HUES6 (cell line): ENCODE results near the gene CPLX3.
"Not testable (repeated sequence)": the region's sequence is repeated elsewhere in the genome, so short reads cannot be mapped to it uniquely, and the experiment has no call there.

ENCODE experiments used
- H3K27ac ChIP-seq: 2 replicates; pipeline ENCODE4 v1.7.0; 2013; ENCODE audit warnings: low read depth, mild to moderate bottlenecking, low read length, inconsistent platforms
- H3K27me3 ChIP-seq: 2 replicates; pipeline ENCODE4 v1.6.1; 2013; ENCODE audit warnings: low read length; ENCODE audit not compliant: control insufficient read depth, insufficient read depth
- H3K36me3 ChIP-seq: 2 replicates; pipeline ENCODE4 v1.6.1; 2013; ENCODE audit warnings: low read length; ENCODE audit not compliant: control insufficient read depth, insufficient read depth
- H3K4me1 ChIP-seq: 2 replicates; pipeline ENCODE4 v1.6.1; 2013; ENCODE audit warnings: low read length; ENCODE audit not compliant: control insufficient read depth, insufficient read depth
- H3K4me3 ChIP-seq: 2 replicates; pipeline ENCODE4 v1.5.1; 2013; ENCODE audit warnings: low read depth, low read length
- H3K9ac ChIP-seq: one replicate; pipeline ENCODE4 v1.6.1; 2013; ENCODE audit warnings: mild to moderate bottlenecking, low read length
- H3K9me3 ChIP-seq: 2 replicates; pipeline ENCODE4 v1.6.1; 2013; ENCODE audit warnings: low read depth, low read length; ENCODE audit not compliant: control insufficient read depth, insufficient read depth

Gene CPLX3

GRCh38 chr15:74783072-74783807 lies 43.2 kb upstream of the CPLX3 start:
- H3K4me3 ChIP-seq = peak overlapping the region; percentile 63
- no peaks in the 10 kb centered on the region for H3K36me3 ChIP-seq
- peak overlapping the region; percentile 70 for H3K9ac ChIP-seq
- no peaks in the 10 kb centered on the region for H3K9me3 ChIP-seq
- peaks cover 48% of the 10 kb centered on the region for H3K4me1 ChIP-seq
- no peak overlapping the region for H3K27ac ChIP-seq
- H3K27me3 ChIP-seq = peaks cover 15% of the 10 kb centered on the region

GRCh38 chr15:74783808-74784175 lies 42.6 kb upstream of the CPLX3 start:
- H3K27ac ChIP-seq = no peak overlapping the region
- peaks cover 49% of the 10 kb centered on the region for H3K4me1 ChIP-seq
- H3K36me3 ChIP-seq = no peaks in the 10 kb centered on the region
- H3K27me3 ChIP-seq = peaks cover 15% of the 10 kb centered on the region
- no peaks in the 10 kb centered on the region for H3K9me3 ChIP-seq
- peak overlapping the region; percentile 24 for H3K9ac ChIP-seq
- peak overlapping the region; percentile 63; the same call in 1 of the 2 replicates for H3K4me3 ChIP-seq

DNA sequence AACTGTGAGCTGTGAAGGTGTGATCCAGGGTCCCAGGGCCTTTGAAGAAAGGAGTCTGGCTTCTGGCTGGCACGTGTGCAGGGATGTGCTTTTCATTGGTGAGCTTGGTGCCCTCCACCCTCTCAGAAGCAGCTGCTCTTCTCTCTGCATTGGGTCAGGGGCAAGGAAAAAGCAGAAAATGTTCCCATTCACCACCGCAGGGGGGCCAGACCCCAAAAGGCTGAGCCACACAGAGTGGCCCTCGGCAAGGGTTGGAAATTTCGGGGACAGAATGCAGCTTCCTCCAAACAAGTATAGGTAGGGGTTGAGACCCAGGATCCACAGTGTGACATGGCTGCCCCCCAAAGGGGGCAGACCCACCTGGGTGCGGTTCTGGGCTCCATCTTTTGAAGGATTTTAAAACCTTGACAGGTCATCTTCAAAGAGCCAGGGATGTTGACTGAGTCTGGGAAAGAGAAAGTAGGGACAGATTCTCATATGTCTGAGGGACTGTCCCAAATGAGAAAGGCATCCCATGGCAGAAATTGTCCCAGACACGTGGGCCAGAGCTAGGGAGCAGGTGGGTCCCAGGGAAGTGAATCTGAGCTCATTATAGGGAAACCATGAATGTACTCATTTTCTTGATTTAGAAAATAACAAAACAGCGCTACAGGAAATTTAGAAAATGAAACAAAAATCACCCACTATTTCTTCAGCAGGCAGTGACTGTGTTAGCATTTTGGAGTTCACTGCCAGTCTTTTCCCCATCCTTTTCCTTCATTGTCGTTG lies 41.8 kb upstream of the CPLX3 start:
- no peak overlapping the region for H3K27ac ChIP-seq

GRCh38 chr15:74785194-74786032 lies 41.0 kb upstream of the CPLX3 start:
- no peak overlapping the region for H3K4me3 ChIP-seq
- peaks cover 11% of the 10 kb centered on the region for H3K27me3 ChIP-seq
- no peak overlapping the region for H3K27ac ChIP-seq
- peaks cover 56% of the 10 kb centered on the region for H3K4me1 ChIP-seq
- no peaks in the 10 kb centered on the region for H3K36me3 ChIP-seq
- no peaks in the 10 kb centered on the region for H3K9me3 ChIP-seq
- H3K9ac ChIP-seq = no peak overlapping the region

More for the DNA sequence above, 41.8 kb upstream of the CPLX3 start:
- Histone ChIP-seq H3K36me3 (no peaks in the 10 kb centered on the region), H3K27me3 (peaks cover 15% of the 10 kb centered on the region), H3K4me3 (no peak overlapping the region), H3K9me3 (no peaks in the 10 kb centered on the region), H3K9ac (no peak overlapping the region), H3K4me1 (peaks cover 56% of the 10 kb centered on the region)

DNA sequence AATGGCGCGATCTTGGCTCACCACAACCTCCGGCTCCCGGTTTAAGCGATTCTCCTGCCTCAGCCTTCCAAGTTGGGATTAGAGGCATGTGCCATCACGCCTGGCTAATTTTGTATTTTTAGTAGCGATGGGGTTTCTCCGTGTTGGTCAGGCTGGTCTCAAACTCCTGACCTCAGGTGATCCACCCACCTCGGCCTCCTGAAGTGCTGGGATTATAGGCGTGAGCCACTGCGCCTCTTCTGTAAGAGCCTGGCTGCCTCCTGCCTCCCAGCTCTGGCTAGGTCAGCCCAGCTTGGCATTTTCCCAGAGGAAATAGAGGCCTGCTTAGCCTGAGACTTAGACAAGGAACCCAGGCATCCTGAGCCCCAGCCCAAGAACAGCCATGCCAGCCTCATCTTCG lies 40.3 kb upstream of the CPLX3 start:
- not testable (repeated sequence) for H3K9me3 ChIP-seq, H3K9ac ChIP-seq, H3K27me3 ChIP-seq, H3K4me3 ChIP-seq, H3K27ac ChIP-seq, H3K36me3 ChIP-seq
- peaks cover 50% of the 10 kb centered on the region for H3K4me1 ChIP-seq

DNA sequence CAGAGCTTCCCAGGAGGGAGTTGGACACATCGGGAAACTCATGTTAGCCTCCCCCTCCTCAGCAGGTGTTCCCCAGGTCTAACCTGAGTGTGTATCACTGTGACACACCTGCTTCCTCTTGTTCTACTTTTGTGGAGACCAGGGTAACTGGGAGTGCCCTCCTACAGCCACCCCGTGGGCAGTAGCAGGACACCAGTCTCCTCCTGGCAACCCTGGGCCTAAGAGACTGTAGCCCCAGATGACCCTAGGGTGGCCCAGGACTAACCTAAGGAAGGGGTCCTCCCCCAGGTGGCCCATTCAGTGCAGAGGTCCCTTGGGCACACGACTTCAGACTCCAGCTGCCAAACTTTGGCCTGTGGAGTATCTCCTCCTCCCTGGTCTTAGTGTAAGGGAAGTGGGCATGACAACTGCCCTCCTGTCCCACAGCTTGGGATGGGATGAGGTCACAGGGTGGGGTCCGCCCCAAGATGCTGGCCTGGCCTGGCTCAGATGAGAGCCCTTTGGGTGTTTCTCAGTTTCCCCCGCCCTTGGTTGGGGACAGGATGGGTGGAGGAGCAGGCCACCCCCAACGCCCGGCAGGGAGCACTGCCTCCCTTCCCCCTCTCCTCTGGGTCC lies 39.8 kb upstream of the CPLX3 start:
- H3K9ac ChIP-seq = no peak overlapping the region
- no peak overlapping the region for H3K27ac ChIP-seq
- H3K4me1 ChIP-seq = peaks cover 44% of the 10 kb centered on the region

GRCh38 chr15:74787251-74788041 lies 39.0 kb upstream of the CPLX3 start:
- Histone ChIP-seq H3K4me3 (no peak overlapping the region), H3K36me3 (no peaks in the 10 kb centered on the region), H3K9ac (no peak overlapping the region), H3K27ac (no peak overlapping the region), H3K4me1 (peaks cover 50% of the 10 kb centered on the region), H3K27me3 (no peaks in the 10 kb centered on the region), H3K9me3 (no peaks in the 10 kb centered on the region)

More for the DNA sequence above, 39.8 kb upstream of the CPLX3 start:
- no peaks in the 10 kb centered on the region for H3K27me3 ChIP-seq
- H3K9me3 ChIP-seq = no peaks in the 10 kb centered on the region
- no peak overlapping the region for H3K4me3 ChIP-seq
- H3K36me3 ChIP-seq = no peaks in the 10 kb centered on the region

- Histone ChIP-seq H3K27me3 (no peaks in the 10 kb centered on the region), H3K9ac (no peak overlapping the region), H3K4me3 (no peak overlapping the region), H3K4me1 (peaks cover 52% of the 10 kb centered on the region), H3K27ac (no peak overlapping the region), H3K9me3 (no peaks in the 10 kb centered on the region), H3K36me3 (no peaks in the 10 kb centered on the region)
Measured at GRCh38 chr15:74788042-74788682, 38.3 kb upstream of the CPLX3 start.

DNA sequence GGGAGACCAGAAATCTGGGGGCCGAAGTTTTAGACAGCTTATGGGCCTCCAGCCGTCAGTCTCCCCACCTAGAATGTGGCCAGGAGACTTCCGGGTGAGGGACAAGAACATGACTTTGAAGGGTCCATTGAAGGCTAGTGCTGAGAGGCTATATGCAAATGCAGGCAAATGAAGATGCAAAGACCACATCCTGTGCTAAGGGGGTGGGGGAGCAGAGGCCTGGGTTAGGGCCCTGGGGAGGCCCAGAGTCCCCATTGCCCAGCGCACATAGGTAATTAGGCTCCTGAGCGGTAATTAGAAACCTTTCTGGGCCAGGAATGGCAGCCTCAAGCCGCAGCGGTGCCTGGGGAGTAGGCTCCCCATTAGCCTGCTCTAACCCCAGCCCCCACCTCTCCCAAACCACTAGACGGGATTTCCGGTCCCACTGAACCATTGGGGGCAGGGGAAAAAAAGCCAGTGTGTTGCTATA lies 37.7 kb upstream of the CPLX3 start:
- H3K27ac ChIP-seq = no peak overlapping the region
- H3K4me1 ChIP-seq = peaks cover 51% of the 10 kb centered on the region
- no peaks in the 10 kb centered on the region for H3K27me3 ChIP-seq
- no peaks in the 10 kb centered on the region for H3K9me3 ChIP-seq
- H3K36me3 ChIP-seq = no peaks in the 10 kb centered on the region
- H3K9ac ChIP-seq = no peak overlapping the region
- no peak overlapping the region for H3K4me3 ChIP-seq
